Lower lobe of right lung (tissue), 2 donors: ENCODE results near the gene JARID2. TPM values are rescaled to one million over a fixed set of nuclear protein-coding genes. Genes with fewer than 3 reads are reported as not detected.
A peak's percentile ranks its signal among the peaks of the same experiment; 100 is the strongest.

Experiments used
- ATAC-seq, 2 donors: fragments of 200-7000 bp; cut with Tn5 transposase; one replicate each; pipeline ENCODE4 v1.9.1; 2020 to 2022; ENCODE audit warnings: mild to moderate bottlenecking in 2 of 2, moderate library complexity in 2 of 2
- DNase-seq: peaks from one replicate; pipeline ENCODE4 v3.0.0-alpha.2; 2020
- H3K27ac ChIP-seq: fragments of 200-600 bp; one replicate; pipeline ENCODE4 v1.8.0; 2022
- H3K27me3 ChIP-seq: fragments of 200-600 bp; one replicate; pipeline ENCODE4 v1.8.0; 2022; ENCODE audit warnings: low read depth
- H3K36me3 ChIP-seq: fragments of 200-600 bp; one replicate; pipeline ENCODE4 v1.8.0; 2022; ENCODE audit warnings: mild to moderate bottlenecking
- H3K4me1 ChIP-seq: fragments of 200-600 bp; one replicate; pipeline ENCODE4 v1.8.0; 2022
- H3K4me3 ChIP-seq: fragments of 200-600 bp; one replicate; pipeline ENCODE4 v1.8.0; 2022; ENCODE audit warnings: mild to moderate bottlenecking
- H3K9me3 ChIP-seq: fragments of 200-600 bp; one replicate; pipeline ENCODE4 v1.8.0; 2022
- CTCF ChIP-seq: fragments of 200-600 bp; IDR thresholded peaks from one replicate; pipeline ENCODE4 v1.8.0; 2022; ENCODE audit warnings: antibody characterized with exemption, mild to moderate bottlenecking
- intact Hi-C: fragments of 100-400 bp; cut with DNase I; formaldehyde crosslinking; loops from one replicate; pipeline ENCODE4 v1.11.0; 2022
- total RNA-seq: library from RNA; stranded (reverse); fragmentation: NEBNext Ultra II Directional; extraction: Animal tissue kit (Norgen Biotek cat#: 25700); gene quantifications from one replicate; pipeline ENCODE4 v1.2.1, GENCODE V29; 2021
- donor health status: DM: no; HTN: yes; CAD: no; lungs with severe emphysema.

The JARID2 gene
- total RNA-seq, 1 donor from 2014 or later, result 16.0 TPM

GRCh38 chr6:15429141-15430110 lies 183.6 kb downstream of the JARID2 start:
- no peak for DNase-seq
- ATAC-seq, result peak; percentile 31 to 40
- TF ChIP-seq CTCF, result no peak

GRCh38 chr6:15430186-15430585 lies 184.3 kb downstream of the JARID2 start:
- Histone ChIP-seq H3K4me3 (no peak overlapping the region), H3K27ac (no peak overlapping the region), H3K27me3 (no peaks in the 10 kb centered on the region), H3K9me3 (peaks cover 3% of the 10 kb centered on the region), H3K4me1 (peaks cover 83% of the 10 kb centered on the region), H3K36me3 (no peaks in the 10 kb centered on the region)
- intact Hi-C loops, result no loop called here
- TF ChIP-seq CTCF, result no peak
- DNase-seq (no peak), ATAC-seq (no peak)

More at GRCh38 chr6:15429141-15430110, 183.6 kb downstream of the JARID2 start:
- no peaks in the 10 kb centered on the region for H3K9me3 ChIP-seq
- no peaks in the 10 kb centered on the region for H3K36me3 ChIP-seq
- H3K27me3 ChIP-seq, result no peaks in the 10 kb centered on the region
- intact Hi-C loops, result no loop called here
- H3K27ac ChIP-seq, result no peak overlapping the region
- H3K4me1 ChIP-seq, result peaks cover 80% of the 10 kb centered on the region
- H3K4me3 ChIP-seq, result no peak overlapping the region

GRCh38 chr6:15430931-15431405 lies 185.1 kb downstream of the JARID2 start:
- intact Hi-C loops, result no loop called here
- Histone ChIP-seq H3K9me3 (peaks cover 3% of the 10 kb centered on the region), H3K27ac (peak overlapping the region; percentile 53), H3K4me3 (no peak overlapping the region), H3K4me1 (peaks cover 79% of the 10 kb centered on the region), H3K27me3 (no peaks in the 10 kb centered on the region), H3K36me3 (no peaks in the 10 kb centered on the region)
- peak in 1 of 2 donors; percentile 56 for ATAC-seq
- DNase-seq, result no peak
- TF ChIP-seq CTCF, result no peak

GRCh38 chr6:15431762-15432483 lies 186.1 kb downstream of the JARID2 start:
- peak overlapping the region; percentile 53 for H3K27ac ChIP-seq
- H3K4me1 ChIP-seq, result peaks cover 79% of the 10 kb centered on the region
- H3K4me3 ChIP-seq, result no peak overlapping the region
- DNase-seq, result peak; percentile 57
- intact Hi-C loops, result no loop called here
- peak; percentile 85 to 90 for ATAC-seq
- H3K9me3 ChIP-seq, result peaks cover 3% of the 10 kb centered on the region
- H3K27me3 ChIP-seq, result no peaks in the 10 kb centered on the region
- no peaks in the 10 kb centered on the region for H3K36me3 ChIP-seq
- TF ChIP-seq CTCF, result no peak

GRCh38 chr6:15433511-15433861 lies 187.6 kb downstream of the JARID2 start:
- DNase-seq, result no peak

More at GRCh38 chr6:15433511-15433861, 187.6 kb downstream of the JARID2 start:
- peaks cover 3% of the 10 kb centered on the region for H3K9me3 ChIP-seq
- ATAC-seq, result no peak
- TF ChIP-seq CTCF, result no peak
- H3K36me3 ChIP-seq, result no peaks in the 10 kb centered on the region
- H3K27me3 ChIP-seq, result no peaks in the 10 kb centered on the region
- H3K4me1 ChIP-seq, result peaks cover 71% of the 10 kb centered on the region
- intact Hi-C loops, result no loop called here
- no peak overlapping the region for H3K4me3 ChIP-seq
- no peak overlapping the region for H3K27ac ChIP-seq
